ENCODE data around the gene ABCF2.

Gene ABCF2

GRCh38 chr7:151175793-151176311 is 51.2 kb downstream of the ABCF2 start:
- CTCF ChIA-PET = interaction anchor here (1.0 to 1.7 kb wide), 7 partner anchors 20 to 68 kb away, joined by 3 to 7 read pairs (median 4); no protein-coding TSS in a partner anchor

GRCh38 chr7:151175047-151175792 is 51.8 kb downstream of the ABCF2 start:
- CTCF ChIA-PET = interaction anchor here (0.8 to 1.7 kb wide), 9 partner anchors 8 to 164 kb away, joined by 3 to 7 read pairs (median 4); no protein-coding TSS in a partner anchor
- Histone ChIP-seq H3K27me3 (replicated peaks in 2 of 5; ENCODE audit: control insufficient read depth in 4 of 5, insufficient read depth in 5 of 5, low read length in 4 of 5) (peaks cover 0 to 48% (median 15%) of the 10 kb centered on the region in 5 experiments), H3K27ac (ENCODE audit: insufficient read depth in 1 of 2, low read depth in 1 of 2, low read length in 2 of 2, poor library complexity in 1 of 2, severe bottlenecking in 2 of 2) (no peak overlapping the region), H3K4me3 (ENCODE audit: control insufficient read depth in 1 of 7, extremely low read depth in 1 of 7, insufficient read depth in 4 of 7, low read depth in 2 of 7, low read length in 6 of 7) (no peak overlapping the region), H3K4me1 (ENCODE audit: control extremely low read depth in 1 of 4, control insufficient read depth in 4 of 4, insufficient read depth in 4 of 4, low read length in 3 of 4) (peaks cover 0 to 3% (median 0%) of the 10 kb centered on the region in 4 experiments), H3K36me3 (ENCODE audit: control insufficient read depth in 4 of 4, insufficient read depth in 4 of 4, low read length in 3 of 4) (no peaks in the 10 kb centered on the region), H3K9me3 (ENCODE audit: control extremely low read depth in 1 of 5, control insufficient read depth in 4 of 5, insufficient read depth in 2 of 5, low read depth in 1 of 5, low read length in 4 of 5) (peaks cover 0 to 18% (median 14%) of the 10 kb centered on the region in 5 experiments)
- POLR2A ChIA-PET = no interaction called here
- 82% methylated on average over 15 of the region's 16 CpGs for WGBS (ENCODE audit: insufficient coverage)
- DNase-seq = no peak

More at GRCh38 chr7:151175793-151176311, 51.2 kb downstream of the ABCF2 start:
- Histone ChIP-seq H3K27ac (ENCODE audit: insufficient read depth in 1 of 2, low read depth in 1 of 2, low read length in 2 of 2, poor library complexity in 1 of 2, severe bottlenecking in 2 of 2) (no peak overlapping the region), H3K4me3 (ENCODE audit: control insufficient read depth in 1 of 7, extremely low read depth in 1 of 7, insufficient read depth in 4 of 7, low read depth in 2 of 7, low read length in 6 of 7) (no peak overlapping the region), H3K9me3 (ENCODE audit: control extremely low read depth in 1 of 5, control insufficient read depth in 4 of 5, insufficient read depth in 2 of 5, low read depth in 1 of 5, low read length in 4 of 5) (peaks cover 0 to 18% (median 14%) of the 10 kb centered on the region in 5 experiments), H3K36me3 (ENCODE audit: control insufficient read depth in 4 of 4, insufficient read depth in 4 of 4, low read length in 3 of 4) (no peaks in the 10 kb centered on the region), H3K27me3 (replicated peaks in 2 of 5; ENCODE audit: control insufficient read depth in 4 of 5, insufficient read depth in 5 of 5, low read length in 4 of 5) (peaks cover 0 to 46% (median 15%) of the 10 kb centered on the region in 5 experiments), H3K4me1 (ENCODE audit: control extremely low read depth in 1 of 4, control insufficient read depth in 4 of 4, insufficient read depth in 4 of 4, low read length in 3 of 4) (peaks cover 0 to 3% (median 0%) of the 10 kb centered on the region in 4 experiments)
- WGBS (ENCODE audit: insufficient coverage) = 85% methylated on average over 21 of the region's 23 CpGs
- POLR2A ChIA-PET = no interaction called here
- DNase-seq = no peak

GRCh38 chr7:151174246-151175046 is 52.6 kb downstream of the ABCF2 start:
- POLR2A ChIA-PET = no interaction called here
- 59% methylated on average over 76 of the region's 77 CpGs for WGBS (ENCODE audit: insufficient coverage)
- CTCF ChIA-PET = interaction anchor here (0.8 to 1.7 kb wide), 9 partner anchors 8 to 163 kb away, joined by 3 to 7 read pairs (median 4); no protein-coding TSS in a partner anchor
- Histone ChIP-seq H3K9me3 (ENCODE audit: control extremely low read depth in 1 of 5, control insufficient read depth in 4 of 5, insufficient read depth in 2 of 5, low read depth in 1 of 5, low read length in 4 of 5) (peaks cover 0 to 18% (median 14%) of the 10 kb centered on the region in 5 experiments), H3K27me3 (replicated peaks in 2 of 5; ENCODE audit: control insufficient read depth in 4 of 5, insufficient read depth in 5 of 5, low read length in 4 of 5) (peaks cover 0 to 56% (median 17%) of the 10 kb centered on the region in 5 experiments), H3K36me3 (ENCODE audit: control insufficient read depth in 4 of 4, insufficient read depth in 4 of 4, low read length in 3 of 4) (no peaks in the 10 kb centered on the region), H3K4me3 (ENCODE audit: control insufficient read depth in 1 of 7, extremely low read depth in 1 of 7, insufficient read depth in 4 of 7, low read depth in 2 of 7, low read length in 6 of 7) (no peak overlapping the region), H3K27ac (ENCODE audit: insufficient read depth in 1 of 2, low read depth in 1 of 2, low read length in 2 of 2, poor library complexity in 1 of 2, severe bottlenecking in 2 of 2) (no peak overlapping the region), H3K4me1 (ENCODE audit: control extremely low read depth in 1 of 4, control insufficient read depth in 4 of 4, insufficient read depth in 4 of 4, low read length in 3 of 4) (peaks cover 0 to 3% (median 0%) of the 10 kb centered on the region in 4 experiments)
- peak; percentile 55 to 73 (median 72) for DNase-seq

- Histone ChIP-seq H3K27me3 (replicated peaks in 2 of 5; ENCODE audit: control insufficient read depth in 4 of 5, insufficient read depth in 5 of 5, low read length in 4 of 5) (peaks cover 4 to 64% (median 21%) of the 10 kb centered on the region in 5 experiments), H3K4me1 (ENCODE audit: control extremely low read depth in 1 of 4, control insufficient read depth in 4 of 4, insufficient read depth in 4 of 4, low read length in 3 of 4) (peaks cover 0 to 3% (median 0%) of the 10 kb centered on the region in 4 experiments), H3K9me3 (ENCODE audit: control extremely low read depth in 1 of 5, control insufficient read depth in 4 of 5, insufficient read depth in 2 of 5, low read depth in 1 of 5, low read length in 4 of 5) (peaks cover 0 to 18% (median 14%) of the 10 kb centered on the region in 5 experiments), H3K27ac (ENCODE audit: insufficient read depth in 1 of 2, low read depth in 1 of 2, low read length in 2 of 2, poor library complexity in 1 of 2, severe bottlenecking in 2 of 2) (no peak overlapping the region), H3K36me3 (ENCODE audit: control insufficient read depth in 4 of 4, insufficient read depth in 4 of 4, low read length in 3 of 4) (no peaks in the 10 kb centered on the region), H3K4me3 (ENCODE audit: control insufficient read depth in 1 of 7, extremely low read depth in 1 of 7, insufficient read depth in 4 of 7, low read depth in 2 of 7, low read length in 6 of 7) (no peak overlapping the region)
- POLR2A ChIA-PET = no interaction called here
- WGBS (ENCODE audit: insufficient coverage) = 84% methylated on average over 37 of the region's 43 CpGs
- CTCF ChIA-PET = interaction anchor here (0.8 to 1.0 kb wide), 3 partner anchors 11 to 50 kb away, joined by 3 read pairs; no protein-coding TSS in a partner anchor
- DNase-seq = no peak
These were observed 53.4 kb downstream of the ABCF2 start for GRCh38 chr7:151173386-151174245.

- H3K4me3 ChIP-seq (ENCODE audit: control insufficient read depth in 1 of 7, extremely low read depth in 1 of 7, insufficient read depth in 4 of 7, low read depth in 2 of 7, low read length in 6 of 7) = no peak overlapping the region
- H3K9me3 ChIP-seq (ENCODE audit: control extremely low read depth in 1 of 5, control insufficient read depth in 4 of 5, insufficient read depth in 2 of 5, low read depth in 1 of 5, low read length in 4 of 5) = peaks cover 0 to 18% (median 14%) of the 10 kb centered on the region in 5 experiments
- peaks cover 0 to 10% (median 8%) of the 10 kb centered on the region in 4 experiments for H3K4me1 ChIP-seq (ENCODE audit: control extremely low read depth in 1 of 4, control insufficient read depth in 4 of 4, insufficient read depth in 4 of 4, low read length in 3 of 4)
- no peak overlapping the region for H3K27ac ChIP-seq (ENCODE audit: insufficient read depth in 1 of 2, low read depth in 1 of 2, low read length in 2 of 2, poor library complexity in 1 of 2, severe bottlenecking in 2 of 2)
- 19% methylated on average over 42 of the region's 42 CpGs for WGBS (ENCODE audit: insufficient coverage)
- H3K27me3 ChIP-seq (replicated peaks in 2 of 5; ENCODE audit: control insufficient read depth in 4 of 5, insufficient read depth in 5 of 5, low read length in 4 of 5) = peaks cover 4 to 72% (median 19%) of the 10 kb centered on the region in 5 experiments
- DNase-seq = peak; percentile 71 to 83 (median 81)
- ChIA-PET POLR2A (no interaction called here), CTCF (interaction anchor here (0.6 to 1.0 kb wide), 8 partner anchors 10 to 78 kb away, joined by 3 to 4 read pairs (median 3); no protein-coding TSS in a partner anchor)
- H3K36me3 ChIP-seq (ENCODE audit: control insufficient read depth in 4 of 4, insufficient read depth in 4 of 4, low read length in 3 of 4) = no peaks in the 10 kb centered on the region
These were observed 54.5 kb downstream of the ABCF2 start for GRCh38 chr7:151172273-151173141.

Data from common myeloid progenitor, CD34-positive (primary cell).